Activated CD4-positive, alpha-beta T cell treated with anti-CD3 and anti-CD28 coated beads, Interleukin-2, Interleukin-4, amounts not matched to agents 100 ng/mL and 50 ng/mL, durations not matched to agents 16 hours and 8 hours (primary cell): ENCODE data around the gene ACRV1.

ENCODE experiments used
- DNase-seq: peaks from one replicate; pipeline ENCODE4 v3.0.0-alpha.2; 2020; ENCODE audit warnings: low spot score

ACRV1 gene

DNA sequence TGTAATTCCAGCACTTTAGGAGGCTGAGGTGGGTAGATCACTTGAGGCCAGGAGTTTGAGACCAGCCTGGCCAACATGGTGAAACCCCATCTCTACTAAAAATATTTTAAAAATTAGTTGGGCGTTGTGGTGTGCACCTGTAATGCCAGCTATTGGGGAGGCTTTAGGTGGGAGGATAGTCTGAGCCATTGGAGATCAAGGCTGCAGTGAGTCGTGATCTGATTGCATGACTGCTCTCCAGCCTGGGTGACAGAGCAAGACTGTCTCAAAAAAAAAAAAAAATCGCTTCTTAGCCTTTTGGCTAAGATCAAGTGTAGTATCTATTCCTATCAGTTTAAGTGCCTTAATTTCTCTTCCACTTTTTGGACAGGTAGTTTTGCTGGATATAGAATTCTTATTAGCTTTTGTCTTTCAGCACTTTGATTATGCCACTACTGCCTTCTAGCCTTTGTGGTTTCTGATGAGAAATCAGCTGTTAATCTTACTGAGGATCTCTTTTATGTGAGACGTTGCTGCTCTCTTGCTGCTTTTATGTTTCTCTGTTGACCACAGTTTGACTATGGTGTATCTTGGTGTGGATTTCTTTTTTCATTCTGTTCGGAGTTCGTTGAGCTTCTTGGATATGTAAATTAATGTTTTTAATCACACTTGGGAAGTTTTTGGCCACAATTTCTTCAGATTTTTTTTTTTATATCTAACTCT lies 31.0 kb downstream of the ACRV1 start:
- no peak for DNase-seq

- no peak for DNase-seq
Observed at GRCh38 chr11:125645871-125646270, 34.8 kb downstream of the ACRV1 start.

GRCh38 chr11:125638315-125638714 lies 42.3 kb downstream of the ACRV1 start:
- DNase-seq: no peak

DNA sequence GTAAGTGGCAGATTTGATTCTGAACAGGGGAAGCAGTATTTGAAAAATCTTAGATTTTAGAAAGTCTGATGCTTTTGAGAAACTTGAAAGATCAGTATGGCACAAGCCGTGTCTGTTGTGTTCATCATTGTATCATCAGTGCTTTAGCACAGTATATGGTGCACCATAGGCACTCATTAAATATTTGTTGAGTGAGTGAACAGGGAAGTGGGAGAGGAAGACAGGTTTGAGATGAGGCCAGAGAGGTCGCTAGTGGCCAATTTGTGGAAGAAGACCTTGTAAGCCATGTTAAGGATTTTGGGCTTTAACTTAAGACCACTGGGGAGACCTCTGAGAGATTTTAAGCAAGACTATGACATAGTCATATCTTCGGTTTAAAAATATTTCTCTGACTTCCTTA lies 42.8 kb downstream of the ACRV1 start:
- no peak for DNase-seq

- DNase-seq: no peak
Observed at GRCh38 chr11:125627236-125627910, 53.3 kb downstream of the ACRV1 start.

DNA sequence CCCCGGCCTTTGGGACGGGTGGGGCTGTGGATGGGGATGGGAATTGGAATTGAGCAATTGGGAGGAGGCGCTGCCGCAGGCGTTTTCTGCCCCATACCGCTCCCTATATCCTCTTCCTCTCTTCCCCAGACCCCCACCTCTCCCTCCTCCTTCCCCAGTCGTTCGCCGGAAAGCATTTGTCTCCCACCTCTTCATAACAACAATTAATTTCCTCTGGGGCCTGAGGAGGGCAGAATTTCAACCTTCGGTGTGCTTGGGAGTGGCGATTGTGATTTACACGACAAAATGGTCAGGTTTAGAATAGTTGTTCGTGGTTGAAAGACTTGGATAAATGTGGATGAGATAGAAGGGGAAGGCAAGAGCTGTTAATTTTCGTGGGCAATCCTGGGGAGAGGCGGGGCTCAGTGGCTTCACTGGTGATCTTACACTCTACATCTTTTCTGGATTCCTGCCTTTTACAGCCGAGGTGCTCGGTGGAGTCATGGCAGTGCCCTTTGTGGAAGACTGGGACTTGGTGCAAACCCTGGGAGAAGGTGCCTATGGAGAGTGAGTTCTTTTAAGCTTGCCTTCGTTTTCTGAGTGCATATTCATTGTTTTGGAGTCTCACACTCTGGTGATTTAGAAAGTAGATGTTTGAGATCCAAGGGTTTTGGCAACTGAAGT lies 54.2 kb downstream of the ACRV1 start:
- peak; percentile 27 for DNase-seq

DNA sequence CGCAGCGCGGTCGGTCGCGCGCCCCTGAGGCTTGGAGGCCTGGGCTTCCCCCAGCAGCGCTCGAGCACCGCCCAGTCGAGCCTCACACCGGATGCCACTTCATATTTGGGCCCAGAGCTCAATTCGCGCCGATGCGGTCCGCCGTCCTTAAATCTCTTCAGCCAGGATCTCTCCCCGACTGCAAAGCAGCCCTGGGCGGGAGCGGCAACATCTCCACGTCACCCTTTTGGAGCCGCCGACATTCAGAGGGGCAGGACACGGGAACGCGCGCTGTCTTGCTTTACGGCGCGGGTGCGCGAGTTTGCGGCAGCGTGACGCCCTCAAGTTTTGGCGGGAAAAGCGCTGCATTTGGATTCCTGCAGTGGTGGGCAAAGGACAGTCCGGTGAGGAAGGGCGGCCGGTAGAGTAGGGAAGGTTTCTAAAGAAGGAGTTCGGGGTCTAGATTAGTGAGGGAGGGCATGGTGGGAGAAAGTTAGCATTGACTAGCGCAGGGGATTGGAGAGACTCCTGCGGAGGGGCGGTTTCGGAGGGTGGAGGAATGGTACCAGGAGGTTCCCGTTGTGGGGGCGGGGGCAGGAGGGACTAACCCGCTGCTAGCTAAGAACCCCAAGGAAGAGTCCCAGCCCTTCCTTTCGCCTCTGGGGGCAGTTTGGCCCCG lies 54.9 kb downstream of the ACRV1 start:
- peak; percentile 93 for DNase-seq

- no peak for DNase-seq
Observed at GRCh38 chr11:125625225-125625629, 55.4 kb downstream of the ACRV1 start.

DNA sequence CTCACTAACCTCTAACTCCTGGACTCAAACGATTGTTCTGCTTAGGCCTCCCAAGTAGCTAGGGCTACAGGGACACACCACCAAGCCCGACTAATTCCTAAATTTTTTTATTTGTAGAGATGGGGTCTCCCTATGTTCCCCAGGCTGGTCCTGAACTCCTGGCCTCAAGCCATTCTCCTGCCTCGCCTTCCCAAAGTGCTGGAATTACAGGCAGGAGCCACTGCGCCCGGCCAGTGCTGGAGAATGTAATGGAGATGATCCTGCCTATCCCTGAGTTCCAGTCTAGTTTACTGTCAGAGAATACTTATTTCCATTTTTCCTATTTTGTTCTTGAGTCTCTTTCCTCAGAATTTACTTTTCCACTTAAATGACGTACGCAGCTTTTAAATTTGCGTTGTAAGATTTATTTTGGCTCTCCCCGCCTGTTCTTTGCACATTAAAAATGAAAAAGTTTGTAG lies 55.9 kb downstream of the ACRV1 start, which contains the start of gene CHEK1:
Gene CHEK1 (plus strand): TSS at position 408 of the 458 bp plus-strand sequence. CDS start 1,606 bp downstream, outside the sequence.
- DNase-seq: no peak

GRCh38 chr11:125623064-125623463 lies 57.6 kb downstream of the ACRV1 start:
- DNase-seq: no peak

DNA sequence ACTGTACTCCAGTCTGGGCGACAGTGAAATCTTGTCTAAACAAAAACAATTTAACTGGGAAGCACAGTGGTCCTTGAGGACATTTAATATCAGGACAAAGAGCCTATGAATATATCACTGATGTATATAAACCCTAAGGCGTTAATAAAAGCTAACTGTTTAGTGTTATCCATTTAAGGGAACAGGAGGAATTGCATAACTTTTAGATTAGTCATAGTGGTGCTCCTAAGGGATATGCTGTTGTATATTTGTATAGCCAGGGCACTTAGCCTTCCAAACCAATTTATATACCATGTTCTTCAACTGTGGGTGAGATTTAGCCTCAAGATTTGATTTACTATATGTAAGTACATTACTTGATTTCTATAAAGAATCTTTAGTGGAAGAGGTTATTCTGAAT lies 58.7 kb downstream of the ACRV1 start:
- DNase-seq: no peak
